Urinary bladder (tissue), 4 donors: ENCODE results near the gene LRCH1. TPM values are rescaled to one million over a fixed set of nuclear protein-coding genes. Genes with fewer than 3 reads are reported as not detected.
A peak's percentile ranks its signal among the peaks of the same experiment; 100 is the strongest.

Source experiments
- DNase-seq: peaks from one replicate; pipeline ENCODE4 v3.0.0-alpha.2; 2015; ENCODE audit errors: extremely low spot score
- H3K27ac ChIP-seq: one replicate; pipeline ENCODE4 v1.5.1; 2013; ENCODE audit warnings: low read depth, mild to moderate bottlenecking, moderate library complexity
- H3K36me3 ChIP-seq: one replicate; pipeline ENCODE4 v1.6.1; 2013; ENCODE audit warnings: mild to moderate bottlenecking, moderate library complexity; ENCODE audit not compliant: insufficient read depth
- H3K4me1 ChIP-seq: one replicate; pipeline ENCODE4 v1.6.1; 2013; ENCODE audit warnings: mild to moderate bottlenecking, moderate library complexity; ENCODE audit not compliant: insufficient read depth
- H3K4me3 ChIP-seq: one replicate; pipeline ENCODE4 v1.5.1; 2013; ENCODE audit warnings: low read depth, low read length
- WGBS: extraction: QIAGEN DNeasy Blood & Tissue Kit; methylation state at CpG from one replicate; pipeline ENCODE4 v1.1.7; 2013; 5-methylcytosine and 5-hydroxymethylcytosine counted together
- polyA plus RNA-seq: library from polyadenylated mRNA; stranded (reverse); fragments of 200-250 nt; gene quantifications from one replicate; pipeline ENCODE4 v1.2.3, GENCODE V29; 2013
- total RNA-seq: library from RNA; depleted of rRNA; stranded (reverse); fragments of >200 nt; gene quantifications from one replicate; pipeline ENCODE4 v1.2.3, GENCODE V29; 2014
- donor health status: healthy with polysubstance abuse.
- donor health status: healthy.

LRCH1 gene
- total and polyA plus RNA-seq, 2 donors: 17.8 to 34.4 TPM

DNA sequence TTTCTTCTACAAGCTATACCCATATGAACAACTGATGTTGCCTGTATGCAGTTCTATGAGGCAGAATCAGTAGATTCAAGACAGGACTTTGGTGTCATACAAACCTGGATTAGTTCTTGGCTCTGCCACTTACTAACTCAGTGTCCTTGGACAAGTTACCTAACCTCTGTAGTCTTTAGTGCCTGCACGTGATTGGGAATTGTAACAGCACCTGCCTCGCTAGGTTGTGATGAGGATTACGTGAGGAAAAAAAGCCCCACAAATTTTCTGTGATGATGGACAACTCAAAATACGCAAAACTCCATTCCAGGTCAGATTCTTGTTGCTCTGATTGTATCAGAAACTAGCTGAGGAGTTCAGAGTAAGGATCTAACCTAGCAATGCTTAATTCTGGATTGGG, 89.3 kb downstream of the LRCH1 start:
- no peak for DNase-seq
- peaks cover 2% of the 10 kb centered on the region for H3K4me1 ChIP-seq
- peak overlapping the region; percentile 62 for H3K27ac ChIP-seq
- WGBS: 94% methylated on average over 4 of the region's 4 CpGs
- H3K4me3 ChIP-seq: no peak overlapping the region
- no peaks in the 10 kb centered on the region for H3K36me3 ChIP-seq

- Histone ChIP-seq H3K4me1 (peaks cover 2% of the 10 kb centered on the region), H3K36me3 (no peaks in the 10 kb centered on the region), H3K27ac (no peak overlapping the region), H3K4me3 (no peak overlapping the region)
- no peak for DNase-seq
- 38% methylated on average over 5 of the region's 5 CpGs for WGBS
These were observed 90.3 kb downstream of the LRCH1 start for GRCh38 chr13:46643165-46643777.

- no peak overlapping the region for H3K4me3 ChIP-seq
- H3K27ac ChIP-seq: no peak overlapping the region
- no peak for DNase-seq
- peaks cover 2% of the 10 kb centered on the region for H3K4me1 ChIP-seq
- H3K36me3 ChIP-seq: no peaks in the 10 kb centered on the region
These were observed 91.8 kb downstream of the LRCH1 start for GRCh38 chr13:46644816-46645215.

DNA sequence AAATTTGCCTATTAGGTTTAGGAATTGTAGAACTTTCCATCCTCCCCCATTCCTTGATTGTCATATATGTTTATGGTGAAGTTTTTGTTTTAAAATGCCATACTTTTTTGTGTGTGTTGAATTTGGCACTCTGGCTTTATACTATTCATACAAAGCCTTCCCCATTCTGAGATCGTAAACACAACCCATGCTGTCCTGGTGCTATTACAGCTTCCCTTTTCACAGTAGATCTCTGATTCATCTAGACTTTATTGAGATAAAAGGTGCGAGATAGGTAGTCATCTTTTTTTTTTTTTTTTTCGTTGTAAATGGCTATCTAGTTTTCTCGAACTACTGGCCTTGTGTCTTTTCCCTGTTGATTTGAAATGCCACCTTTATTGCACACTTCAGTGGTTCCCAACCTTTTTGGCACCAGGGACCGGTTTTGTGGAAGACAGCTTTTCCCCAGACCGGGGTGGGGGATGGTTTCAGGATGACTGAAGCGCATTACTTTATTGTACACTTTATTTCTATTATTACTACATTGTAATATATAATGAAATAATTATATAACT, 94.6 kb downstream of the LRCH1 start:
- no peak overlapping the region for H3K4me3 ChIP-seq
- H3K4me1 ChIP-seq: no peaks in the 10 kb centered on the region
- H3K36me3 ChIP-seq: no peaks in the 10 kb centered on the region
- WGBS: 86% methylated on average over 7 of the region's 7 CpGs
- no peak for DNase-seq
- no peak overlapping the region for H3K27ac ChIP-seq

DNA sequence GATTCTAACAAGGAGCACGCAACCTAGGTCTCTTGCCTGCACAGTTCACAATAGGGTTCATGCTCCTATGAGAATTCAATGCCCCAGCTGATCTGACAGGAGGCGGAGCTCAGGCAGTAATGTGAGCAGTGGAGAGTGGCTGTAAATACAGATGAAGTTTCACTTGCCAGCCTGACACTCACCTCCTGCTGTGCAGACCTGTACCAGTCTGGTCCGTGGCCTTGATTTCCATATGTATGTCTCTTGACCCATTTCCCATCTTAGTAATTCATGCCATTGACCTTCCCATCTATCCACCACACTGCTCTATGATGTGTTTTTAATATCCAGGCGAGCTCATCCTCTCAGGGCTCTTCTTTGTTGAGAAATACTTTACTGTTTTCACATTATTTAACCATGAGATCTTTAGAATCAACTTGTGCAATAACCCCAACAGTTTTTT, 95.2 kb downstream of the LRCH1 start:
- WGBS: 87% methylated on average over 4 of the region's 4 CpGs
- no peak overlapping the region for H3K4me3 ChIP-seq
- H3K36me3 ChIP-seq: no peaks in the 10 kb centered on the region
- no peaks in the 10 kb centered on the region for H3K4me1 ChIP-seq
- no peak for DNase-seq
- H3K27ac ChIP-seq: no peak overlapping the region

GRCh38 chr13:46649816-46650215, 96.8 kb downstream of the LRCH1 start:
- Histone ChIP-seq H3K4me3 (no peak overlapping the region), H3K4me1 (no peaks in the 10 kb centered on the region), H3K36me3 (no peaks in the 10 kb centered on the region), H3K27ac (no peak overlapping the region)
- DNase-seq: no peak
- 82% methylated on average over 1 of the region's 1 CpG for WGBS

GRCh38 chr13:46654951-46655350, 102.0 kb downstream of the LRCH1 start:
- WGBS: 29% methylated on average over 1 of the region's 1 CpG
- Histone ChIP-seq H3K4me3 (no peak overlapping the region), H3K4me1 (peaks cover 2% of the 10 kb centered on the region), H3K27ac (peak overlapping the region; percentile 64), H3K36me3 (no peaks in the 10 kb centered on the region)
- DNase-seq: no peak

GRCh38 chr13:46655377-46656180, 102.6 kb downstream of the LRCH1 start:
- Histone ChIP-seq H3K4me1 (peaks cover 2% of the 10 kb centered on the region), H3K36me3 (no peaks in the 10 kb centered on the region), H3K27ac (peak overlapping the region; percentile 67), H3K4me3 (no peak overlapping the region)
- DNase-seq: no peak
- WGBS: 22% methylated on average over 8 of the region's 8 CpGs

DNA sequence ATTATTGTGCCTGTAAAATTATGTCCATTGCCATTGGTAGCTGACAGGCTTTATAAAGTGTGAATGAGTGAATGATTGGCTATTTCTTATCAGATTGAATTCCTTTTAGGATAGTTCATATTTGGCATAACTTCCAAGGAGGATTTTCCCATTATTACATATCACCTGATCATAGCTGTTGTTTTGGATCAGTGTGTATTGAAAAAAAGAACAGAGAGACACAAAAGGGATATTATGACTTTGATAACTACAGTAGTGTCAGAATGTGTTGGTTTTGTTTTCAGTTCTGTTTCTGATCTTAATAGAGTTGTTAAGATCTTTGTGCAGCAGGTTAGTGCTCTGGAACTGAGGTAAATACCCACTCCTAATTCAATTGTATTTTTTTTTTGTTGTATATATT, 103.8 kb downstream of the LRCH1 start:
- H3K4me3 ChIP-seq: no peak overlapping the region
- no peaks in the 10 kb centered on the region for H3K36me3 ChIP-seq
- peaks cover 2% of the 10 kb centered on the region for H3K4me1 ChIP-seq
- DNase-seq: no peak
- no peak overlapping the region for H3K27ac ChIP-seq

DNA sequence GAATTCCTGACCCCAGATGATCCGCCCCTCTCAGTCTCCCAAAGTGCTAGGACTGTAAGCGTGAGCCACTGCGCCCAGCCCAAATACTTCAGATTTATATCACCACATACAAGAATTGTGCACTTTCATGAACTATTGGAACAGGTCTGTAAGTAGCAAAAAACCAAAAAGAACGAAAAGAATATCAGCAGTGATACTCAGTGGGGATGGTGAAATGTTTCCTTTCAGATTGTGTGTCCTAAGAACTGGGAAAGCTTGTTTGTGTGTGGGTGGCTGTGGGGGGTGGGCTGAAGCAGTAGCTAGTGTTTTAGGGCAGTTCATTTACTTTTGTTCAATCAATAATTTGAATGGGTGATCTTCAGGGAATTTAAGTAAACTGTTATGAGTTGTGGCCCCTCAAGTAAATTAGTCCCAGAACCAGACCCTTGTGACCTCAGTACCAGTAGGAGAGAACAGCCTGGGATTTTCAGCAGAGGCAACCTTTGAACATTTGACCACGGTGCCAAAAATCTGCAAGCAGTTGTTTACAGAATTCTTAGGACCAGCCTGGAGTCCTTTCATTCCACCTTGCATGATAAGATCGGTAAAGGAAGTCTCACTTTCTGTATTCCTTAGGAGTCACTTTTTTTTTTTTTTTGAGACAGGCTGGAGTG, 106.6 kb downstream of the LRCH1 start:
- no peak overlapping the region for H3K27ac ChIP-seq
- no peaks in the 10 kb centered on the region for H3K36me3 ChIP-seq
- WGBS: 79% methylated on average over 6 of the region's 6 CpGs
- no peak for DNase-seq
- H3K4me1 ChIP-seq: peaks cover 4% of the 10 kb centered on the region
- H3K4me3 ChIP-seq: no peak overlapping the region

DNA sequence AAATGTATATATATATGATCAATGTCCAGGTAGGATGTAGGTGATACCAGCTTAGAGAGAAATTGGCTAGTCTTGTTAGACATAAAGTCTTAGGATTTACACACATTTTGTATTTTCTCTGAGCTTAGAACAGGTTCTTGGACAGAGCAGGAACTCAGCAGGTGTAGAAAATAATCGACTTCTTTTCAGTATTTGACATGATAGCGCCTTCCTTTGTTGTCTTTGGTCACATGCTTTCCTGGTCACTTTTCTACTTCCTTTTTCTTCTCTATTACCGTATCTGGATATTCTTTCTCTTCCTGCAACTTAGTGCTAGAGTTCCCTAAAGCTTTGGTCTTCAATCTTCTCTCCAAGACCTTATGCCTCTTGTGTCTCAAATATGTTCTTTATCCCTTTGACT, 107.4 kb downstream of the LRCH1 start:
- Histone ChIP-seq H3K27ac (no peak overlapping the region), H3K4me1 (peaks cover 4% of the 10 kb centered on the region), H3K4me3 (no peak overlapping the region), H3K36me3 (no peaks in the 10 kb centered on the region)
- 89% methylated on average over 3 of the region's 3 CpGs for WGBS
- no peak for DNase-seq

- 86% methylated on average over 4 of the region's 4 CpGs for WGBS
- Histone ChIP-seq H3K36me3 (no peaks in the 10 kb centered on the region), H3K27ac (no peak overlapping the region), H3K4me1 (peaks cover 2% of the 10 kb centered on the region), H3K4me3 (no peak overlapping the region)
- DNase-seq: no peak
These were observed 107.9 kb downstream of the LRCH1 start for GRCh38 chr13:46660857-46661256.

DNA sequence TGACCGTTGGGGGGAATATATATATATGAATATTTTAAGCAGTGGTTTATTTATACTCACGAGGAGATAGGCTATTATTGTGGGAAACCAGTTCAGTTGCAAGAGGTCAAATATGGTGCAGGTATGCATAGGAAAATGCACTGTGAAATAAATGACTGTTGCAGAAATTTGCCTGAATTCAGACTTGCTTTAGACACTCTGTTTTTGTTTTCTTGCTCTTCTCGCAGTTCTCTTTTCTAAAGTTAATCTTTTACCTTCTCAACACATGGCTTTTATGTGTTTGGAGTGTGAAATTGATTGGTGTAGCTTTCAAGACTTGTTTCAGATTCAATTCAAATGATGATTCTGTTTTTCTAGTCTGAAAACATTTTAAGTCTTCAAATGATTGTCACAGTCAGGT, 109.7 kb downstream of the LRCH1 start:
- 67% methylated on average over 3 of the region's 3 CpGs for WGBS
- DNase-seq: no peak
- H3K27ac ChIP-seq: no peak overlapping the region
- H3K4me3 ChIP-seq: no peak overlapping the region
- H3K4me1 ChIP-seq: peaks cover 2% of the 10 kb centered on the region
- H3K36me3 ChIP-seq: no peaks in the 10 kb centered on the region
